ENCODE data around the gene VAT1. TPM values are rescaled to one million over a fixed set of nuclear protein-coding genes. Genes with fewer than 3 reads are reported as not detected.

VAT1 gene
- total and polyA plus RNA-seq, 9 of the 15 experiments (the other 6 are each of a cell fraction or from before 2014, with no cell fraction given), result 29.4 to 153 (median 66.7) TPM

DNA sequence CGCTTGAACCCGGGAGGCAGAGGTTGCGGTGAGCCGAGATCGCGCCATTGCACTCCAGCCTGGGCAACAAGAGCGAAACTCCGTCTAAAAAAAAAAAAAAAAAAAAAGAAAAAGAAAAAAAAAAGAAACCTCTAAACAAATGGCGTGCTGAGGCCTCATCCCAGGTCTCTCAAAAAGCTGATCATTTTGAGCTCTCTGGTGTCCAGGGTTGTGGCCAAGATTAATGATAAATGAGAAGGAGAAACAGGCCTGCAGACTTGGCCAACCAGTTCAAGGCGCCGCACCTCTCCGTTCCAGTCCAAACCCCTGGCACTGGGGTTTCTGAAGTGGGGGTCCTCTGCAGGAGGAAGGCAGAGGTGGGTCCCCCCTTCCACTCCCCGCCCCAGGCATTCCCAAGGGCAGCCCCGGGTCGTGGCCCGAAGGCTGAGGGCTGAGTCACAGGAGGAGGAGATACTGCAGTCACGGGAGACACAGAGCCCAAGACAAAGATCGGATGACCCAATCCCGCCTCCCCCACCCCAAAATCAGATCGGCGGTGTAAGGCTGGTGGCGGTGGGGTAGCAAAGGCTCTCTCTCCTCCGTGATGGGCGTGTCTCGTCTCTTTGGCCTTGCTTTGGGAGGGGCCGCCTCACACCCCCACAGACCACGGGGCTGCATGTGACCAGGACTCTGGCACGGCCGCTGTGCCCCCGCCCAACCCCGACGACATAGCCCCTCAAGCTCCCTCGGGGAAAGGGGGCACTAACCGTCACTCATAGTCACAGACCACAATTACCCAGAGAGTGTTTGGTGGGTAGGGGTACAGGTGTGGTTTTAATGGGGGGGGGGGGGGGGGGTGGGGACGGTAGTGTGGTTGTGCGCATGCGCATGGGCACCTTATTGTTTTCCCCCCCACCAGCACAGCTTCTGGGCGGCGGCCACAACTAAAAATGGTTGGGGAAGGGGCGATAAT lies 1.1 kb downstream of the VAT1 start (continued):
- no peak for TF ChIP-seq BRCA1 (IDR thresholded peaks at IDR 0.05)
- TF ChIP-seq BRCA1 (CRISPR knock-in tag; IDR thresholded peaks at IDR 0.05), result no peak
- no peak for TF ChIP-seq ZFP1 (CRISPR knock-in tag; IDR thresholded peaks at IDR 0.05)
- no peak for TF ChIP-seq JUNB (CRISPR knock-in tag; conservative IDR thresholded peaks at IDR 0.05)
- peak; percentile 83 for TF ChIP-seq ESRRA (IDR thresholded peaks at IDR 0.05; ENCODE audit: borderline replicate concordance, low read depth)
- TF ChIP-seq, protein P1, sequence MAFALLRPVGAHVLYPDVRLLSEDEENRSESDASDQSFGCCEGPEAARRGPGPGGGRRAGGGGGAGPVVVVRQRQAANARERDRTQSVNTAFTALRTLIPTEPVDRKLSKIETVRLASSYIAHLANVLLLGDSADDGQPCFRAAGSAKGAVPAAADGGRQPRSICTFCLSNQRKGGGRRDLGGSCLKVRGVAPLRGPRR (CRISPR knock-in tag; IDR thresholded peaks at IDR 0.05), result no peak
- peak in 1 of 3 experiments; percentile 14 for TF ChIP-seq YY1 (IDR thresholded peaks at IDR 0.05; ENCODE audit: borderline replicate concordance in 1 of 3, control insufficient read depth in 1 of 3, extremely low read depth in 1 of 3, insufficient read depth in 3 of 3, insufficient read length in 1 of 3, insufficient replicate concordance in 2 of 3, low read depth in 1 of 3, low read length in 2 of 3)
- TF ChIP-seq, protein P2, sequence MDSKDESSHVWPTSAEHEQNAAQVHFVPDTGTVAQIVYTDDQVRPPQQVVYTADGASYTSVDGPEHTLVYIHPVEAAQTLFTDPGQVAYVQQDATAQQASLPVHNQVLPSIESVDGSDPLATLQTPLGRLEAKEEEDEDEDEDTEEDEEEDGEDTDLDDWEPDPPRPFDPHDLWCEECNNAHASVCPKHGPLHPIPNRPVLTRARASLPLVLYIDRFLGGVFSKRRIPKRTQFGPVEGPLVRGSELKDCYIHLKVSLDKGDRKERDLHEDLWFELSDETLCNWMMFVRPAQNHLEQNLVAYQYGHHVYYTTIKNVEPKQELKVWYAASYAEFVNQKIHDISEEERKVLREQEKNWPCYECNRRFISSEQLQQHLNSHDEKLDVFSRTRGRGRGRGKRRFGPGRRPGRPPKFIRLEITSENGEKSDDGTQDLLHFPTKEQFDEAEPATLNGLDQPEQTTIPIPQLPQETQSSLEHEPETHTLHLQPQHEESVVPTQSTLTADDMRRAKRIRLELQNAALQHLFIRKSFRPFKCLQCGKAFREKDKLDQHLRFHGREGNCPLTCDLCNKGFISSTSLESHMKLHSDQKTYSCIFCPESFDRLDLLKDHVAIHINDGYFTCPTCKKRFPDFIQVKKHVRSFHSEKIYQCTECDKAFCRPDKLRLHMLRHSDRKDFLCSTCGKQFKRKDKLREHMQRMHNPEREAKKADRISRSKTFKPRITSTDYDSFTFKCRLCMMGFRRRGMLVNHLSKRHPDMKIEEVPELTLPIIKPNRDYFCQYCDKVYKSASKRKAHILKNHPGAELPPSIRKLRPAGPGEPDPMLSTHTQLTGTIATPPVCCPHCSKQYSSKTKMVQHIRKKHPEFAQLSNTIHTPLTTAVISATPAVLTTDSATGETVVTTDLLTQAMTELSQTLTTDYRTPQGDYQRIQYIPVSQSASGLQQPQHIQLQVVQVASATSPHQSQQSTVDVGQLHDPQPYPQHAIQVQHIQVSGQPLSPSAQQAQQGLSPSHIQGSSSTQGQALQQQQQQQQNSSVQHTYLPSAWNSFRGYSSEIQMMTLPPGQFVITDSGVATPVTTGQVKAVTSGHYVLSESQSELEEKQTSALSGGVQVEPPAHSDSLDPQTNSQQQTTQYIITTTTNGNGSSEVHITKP (IDR thresholded peaks at IDR 0.05; ENCODE audit: partially characterized antibody), result no peak
- TF ChIP-seq CBX8 (IDR thresholded peaks at IDR 0.05; ENCODE audit: borderline replicate concordance, extremely low read depth, low read depth, low read length, poor library complexity, severe bottlenecking), result no peak
- TF ChIP-seq CREBBP (IDR thresholded peaks at IDR 0.05; ENCODE audit: low read depth, low read length), result no peak
- TF ChIP-seq, protein P3, sequence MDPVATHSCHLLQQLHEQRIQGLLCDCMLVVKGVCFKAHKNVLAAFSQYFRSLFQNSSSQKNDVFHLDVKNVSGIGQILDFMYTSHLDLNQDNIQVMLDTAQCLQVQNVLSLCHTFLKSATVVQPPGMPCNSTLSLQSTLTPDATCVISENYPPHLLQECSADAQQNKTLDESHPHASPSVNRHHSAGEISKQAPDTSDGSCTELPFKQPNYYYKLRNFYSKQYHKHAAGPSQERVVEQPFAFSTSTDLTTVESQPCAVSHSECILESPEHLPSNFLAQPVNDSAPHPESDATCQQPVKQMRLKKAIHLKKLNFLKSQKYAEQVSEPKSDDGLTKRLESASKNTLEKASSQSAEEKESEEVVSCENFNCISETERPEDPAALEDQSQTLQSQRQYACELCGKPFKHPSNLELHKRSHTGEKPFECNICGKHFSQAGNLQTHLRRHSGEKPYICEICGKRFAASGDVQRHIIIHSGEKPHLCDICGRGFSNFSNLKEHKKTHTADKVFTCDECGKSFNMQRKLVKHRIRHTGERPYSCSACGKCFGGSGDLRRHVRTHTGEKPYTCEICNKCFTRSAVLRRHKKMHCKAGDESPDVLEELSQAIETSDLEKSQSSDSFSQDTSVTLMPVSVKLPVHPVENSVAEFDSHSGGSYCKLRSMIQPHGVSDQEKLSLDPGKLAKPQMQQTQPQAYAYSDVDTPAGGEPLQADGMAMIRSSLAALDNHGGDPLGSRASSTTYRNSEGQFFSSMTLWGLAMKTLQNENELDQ (CRISPR knock-in tag; IDR thresholded peaks at IDR 0.05; ENCODE audit: borderline replicate concordance), result no peak
- TF ChIP-seq MYC (IDR thresholded peaks at IDR 0.05; ENCODE audit: low read depth, low read length), result peak; percentile 77
- TF ChIP-seq MYC (CRISPR knock-in tag; IDR thresholded peaks at IDR 0.05; ENCODE audit: borderline replicate concordance, low read depth), result no peak
- TF ChIP-seq DMBX1 (CRISPR knock-in tag; IDR thresholded peaks at IDR 0.05; ENCODE audit: borderline replicate concordance), result no peak
- TF ChIP-seq HDAC1 (IDR thresholded peaks at IDR 0.05), result peak in 1 of 2 experiments; percentile 93; a peak in 2 of 4 replicates

Data from K562 (cell line).